H1 (cell line): ENCODE data around the gene ERP29.

Experiments used
- CHD1 ChIP-seq: IDR thresholded peaks from 2 replicates; pipeline ENCODE4 v1.6.1; 2012; ENCODE audit warnings: low read depth, low read length, improper control_type of control experiment
- FOSL1 ChIP-seq: IDR thresholded peaks from 2 replicates; pipeline ENCODE4 v1.6.1; 2011; ENCODE audit warnings: mild to moderate bottlenecking, low read depth, low read length, moderate library complexity; ENCODE audit not compliant: insufficient read depth
- TF ChIP-seq, protein P1 (sequence below), 3 experiments: IDR thresholded peaks; 1 replicate in 2 of 3; 2 replicates in 1 of 3; pipeline versions ENCODE4 v1.5.1 to v1.6.1; 2011; ENCODE audit warnings: low read length in 3 of 3, mild to moderate bottlenecking in 3 of 3, inconsistent platforms in 2 of 3, low read depth in 1 of 3, moderate library complexity in 1 of 3; ENCODE audit not compliant: insufficient read depth in 1 of 3; ENCODE audit errors: control extremely low read depth in 1 of 3
- TF ChIP-seq, protein P2 (sequence below): IDR thresholded peaks from 2 replicates; pipeline ENCODE4 v1.6.1; 2012; ENCODE audit warnings: inconsistent platforms

DNA sequence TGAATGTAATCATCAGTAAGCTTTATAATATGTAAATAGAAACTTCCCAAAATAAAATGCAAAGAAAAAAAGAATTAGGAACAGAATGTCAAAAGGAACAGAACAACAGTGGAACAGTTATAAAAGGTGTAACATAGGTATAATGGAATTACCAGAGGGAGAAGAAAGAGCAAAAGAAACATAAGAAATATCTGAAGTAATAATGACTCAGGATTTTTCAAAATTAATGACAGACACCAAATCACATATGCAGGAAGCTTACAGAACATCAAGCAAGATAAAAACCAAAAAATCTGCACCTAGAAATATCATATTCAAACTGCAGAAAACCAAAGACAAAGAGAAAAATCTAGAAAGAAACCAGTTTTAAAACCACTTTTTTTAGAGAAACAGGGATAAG lies 36.4 kb upstream of the ERP29 start:
- TF ChIP-seq CHD1 (no peak), FOSL1 (no peak)
- TF ChIP-seq, protein P1, sequence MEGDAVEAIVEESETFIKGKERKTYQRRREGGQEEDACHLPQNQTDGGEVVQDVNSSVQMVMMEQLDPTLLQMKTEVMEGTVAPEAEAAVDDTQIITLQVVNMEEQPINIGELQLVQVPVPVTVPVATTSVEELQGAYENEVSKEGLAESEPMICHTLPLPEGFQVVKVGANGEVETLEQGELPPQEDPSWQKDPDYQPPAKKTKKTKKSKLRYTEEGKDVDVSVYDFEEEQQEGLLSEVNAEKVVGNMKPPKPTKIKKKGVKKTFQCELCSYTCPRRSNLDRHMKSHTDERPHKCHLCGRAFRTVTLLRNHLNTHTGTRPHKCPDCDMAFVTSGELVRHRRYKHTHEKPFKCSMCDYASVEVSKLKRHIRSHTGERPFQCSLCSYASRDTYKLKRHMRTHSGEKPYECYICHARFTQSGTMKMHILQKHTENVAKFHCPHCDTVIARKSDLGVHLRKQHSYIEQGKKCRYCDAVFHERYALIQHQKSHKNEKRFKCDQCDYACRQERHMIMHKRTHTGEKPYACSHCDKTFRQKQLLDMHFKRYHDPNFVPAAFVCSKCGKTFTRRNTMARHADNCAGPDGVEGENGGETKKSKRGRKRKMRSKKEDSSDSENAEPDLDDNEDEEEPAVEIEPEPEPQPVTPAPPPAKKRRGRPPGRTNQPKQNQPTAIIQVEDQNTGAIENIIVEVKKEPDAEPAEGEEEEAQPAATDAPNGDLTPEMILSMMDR (IDR thresholded peaks at IDR 0.05; ENCODE audit: control extremely low read depth in 1 of 3, insufficient read depth in 1 of 3, low read depth in 1 of 3, low read length in 3 of 3): no peak
- TF ChIP-seq, protein P2, sequence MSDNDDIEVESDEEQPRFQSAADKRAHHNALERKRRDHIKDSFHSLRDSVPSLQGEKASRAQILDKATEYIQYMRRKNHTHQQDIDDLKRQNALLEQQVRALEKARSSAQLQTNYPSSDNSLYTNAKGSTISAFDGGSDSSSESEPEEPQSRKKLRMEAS: no peak
